GM19324 (cell line): ENCODE data around the gene ST7.
"Not testable (repeated sequence)": the region's sequence is repeated elsewhere in the genome, so short reads cannot be mapped to it uniquely, and the experiment has no call there.

Experiments used
- ATAC-seq: cut with Tn5 transposase; IDR thresholded peaks from one replicate; pipeline ENCODE4 v1.9.1; 2021; ENCODE audit warnings: mild to moderate bottlenecking, moderate library complexity; ENCODE audit not compliant: unreplicated experiment, low FRiP score

The ST7 gene

GRCh38 chr7:116949941-116950801 lies 3.1 kb upstream of the ST7 start:
- no peak for ATAC-seq

- no peak for ATAC-seq
Measured at GRCh38 chr7:116950889-116951351, 2.4 kb upstream of the ST7 start.

GRCh38 chr7:116951366-116952292 lies 1.7 kb upstream of the ST7 start:
- ATAC-seq, result no peak

GRCh38 chr7:116952635-116953371 lies 498 bp upstream of the ST7 start:
- peak; percentile 29 for ATAC-seq

- peak; percentile 32 for ATAC-seq
Measured at GRCh38 chr7:116953906-116954838, 871 bp downstream of the ST7 start.

- no peak for ATAC-seq
Measured at GRCh38 chr7:116955340-116955739, 2.0 kb downstream of the ST7 start.

GRCh38 chr7:116955801-116956476 lies 2.6 kb downstream of the ST7 start:
- peak; percentile 34 for ATAC-seq

GRCh38 chr7:116956477-116956804 lies 3.1 kb downstream of the ST7 start:
- no peak for ATAC-seq

- peak; percentile 37 for ATAC-seq
Measured at GRCh38 chr7:116957874-116958273, 4.6 kb downstream of the ST7 start.

GRCh38 chr7:116961966-116962673 lies 8.8 kb downstream of the ST7 start:
- ATAC-seq, result not testable (repeated sequence)

- ATAC-seq, result no peak
Measured at GRCh38 chr7:116963234-116963633, 9.9 kb downstream of the ST7 start.

GRCh38 chr7:116966601-116967000 lies 13.3 kb downstream of the ST7 start:
- no peak for ATAC-seq

GRCh38 chr7:116967254-116967922 lies 14.1 kb downstream of the ST7 start:
- ATAC-seq, result no peak

- ATAC-seq, result no peak
Measured at GRCh38 chr7:116967983-116968382, 14.7 kb downstream of the ST7 start.

- ATAC-seq, result no peak
Measured at GRCh38 chr7:116968631-116969030, 15.3 kb downstream of the ST7 start.

- ATAC-seq, result no peak
Measured at GRCh38 chr7:116969371-116969902, 16.1 kb downstream of the ST7 start.

- ATAC-seq, result no peak
Measured at GRCh38 chr7:116970238-116970910, 17.1 kb downstream of the ST7 start.
